Astrocyte (in vitro differentiated cells and primary cell): Measurements from ENCODE around the gene HOXD13. TPM values are rescaled to one million over a fixed set of nuclear protein-coding genes. Genes with fewer than 3 reads are reported as not detected.
A peak's percentile ranks its signal among the peaks of the same experiment; 100 is the strongest.

ENCODE experiments used
- DNase-seq: peaks from one replicate; pipeline ENCODE4 v3.0.0-alpha.2; 2010; ENCODE audit warnings: low read depth
- FAIRE-seq: peaks from 2 replicates; lab custom pipeline; 2011; peaks lifted over from hg19 to GRCh38; lab: Jason Lieb, UNC
- H2AFZ ChIP-seq: 2 replicates; pipeline ENCODE4 v1.6.0; 2012; ENCODE audit warnings: low read depth, low read length, inconsistent platforms
- H3K27ac ChIP-seq: 2 replicates; pipeline ENCODE4 v1.5.1; 2011; ENCODE audit warnings: low read depth, low read length, inconsistent platforms
- H3K27me3 ChIP-seq: 2 replicates; pipeline ENCODE4 v1.6.0; 2011; ENCODE audit warnings: low read length, inconsistent platforms; ENCODE audit not compliant: insufficient read depth
- H3K36me3 ChIP-seq: 2 replicates; pipeline ENCODE4 v1.5.1; 2011; ENCODE audit warnings: low read length, inconsistent platforms; ENCODE audit not compliant: insufficient read depth
- H3K4me1 ChIP-seq: 2 replicates; pipeline ENCODE4 v1.5.1; 2011; ENCODE audit warnings: low read length, inconsistent platforms; ENCODE audit not compliant: insufficient read depth
- H3K4me2 ChIP-seq: 2 replicates; pipeline ENCODE4 v1.6.0; 2012; ENCODE audit warnings: low read length, inconsistent platforms
- H3K4me3 ChIP-seq: 2 replicates; pipeline ENCODE4 v1.5.1; 2011; ENCODE audit warnings: low read depth, mild to moderate bottlenecking, low read length, inconsistent platforms; ENCODE audit not compliant: insufficient read depth
- H3K79me2 ChIP-seq: 2 replicates; pipeline ENCODE4 v1.6.0; 2012; ENCODE audit warnings: mild to moderate bottlenecking, low read length, inconsistent platforms; ENCODE audit not compliant: insufficient read depth
- H3K9ac ChIP-seq: 2 replicates; pipeline ENCODE4 v1.6.0; 2012; ENCODE audit warnings: mild to moderate bottlenecking, low read length, inconsistent platforms
- H3K9me3 ChIP-seq: 2 replicates; pipeline ENCODE4 v1.5.1; 2012; ENCODE audit warnings: low read depth, mild to moderate bottlenecking, low read length, inconsistent platforms; ENCODE audit not compliant: insufficient read depth
- H4K20me1 ChIP-seq: 2 replicates; pipeline ENCODE4 v1.6.0; 2012; ENCODE audit warnings: low read length, inconsistent platforms; ENCODE audit not compliant: insufficient read depth
- H3K27ac Mint-ChIP-seq: one replicate; pipeline ENCODE4 v1.8.0; 2021; ENCODE audit warnings: mild to moderate bottlenecking, mixed read lengths; ENCODE audit not compliant: unreplicated experiment
- H3K27me3 Mint-ChIP-seq: one replicate; pipeline ENCODE4 v1.8.0; 2021; ENCODE audit warnings: low read depth, mixed read lengths; ENCODE audit not compliant: unreplicated experiment
- H3K36me3 Mint-ChIP-seq: one replicate; pipeline ENCODE4 v1.8.0; 2021; ENCODE audit warnings: low read depth, mixed read lengths; ENCODE audit not compliant: unreplicated experiment
- H3K4me1 Mint-ChIP-seq: one replicate; pipeline ENCODE4 v1.8.0; 2021; ENCODE audit warnings: low read depth, mixed read lengths; ENCODE audit not compliant: unreplicated experiment
- H3K4me3 Mint-ChIP-seq: one replicate; pipeline ENCODE4 v1.8.0; 2021; ENCODE audit warnings: mild to moderate bottlenecking, moderate library complexity, mixed read lengths; ENCODE audit not compliant: unreplicated experiment
- H3K9me3 Mint-ChIP-seq: one replicate; pipeline ENCODE4 v1.8.0; 2021; ENCODE audit warnings: mild to moderate bottlenecking, mixed read lengths; ENCODE audit not compliant: unreplicated experiment
- CTCF ChIP-seq: IDR thresholded peaks from 2 replicates; pipeline ENCODE4 v1.5.1; 2011; ENCODE audit warnings: low read depth, mild to moderate bottlenecking, inconsistent platforms, low read length, moderate library complexity; ENCODE audit not compliant: insufficient read depth
- EZH2 ChIP-seq: IDR thresholded peaks from 2 replicates; pipeline ENCODE4 v1.6.1; 2012; ENCODE audit warnings: mild to moderate bottlenecking, low read length, inconsistent platforms; ENCODE audit not compliant: insufficient read depth
- total RNA-seq: library from RNA; stranded (reverse); gene quantifications from 2 replicates; pipeline ENCODE4 v1.2.1, GENCODE V29; 2021

HOXD13 gene
- total RNA-seq, 1 donor from 2014 or later = not detected

GRCh38 chr2:176081376-176081836 lies 11.1 kb upstream of the HOXD13 start:
- Histone ChIP-seq H3K4me2 (no peak overlapping the region), H3K27me3 (peaks cover 88% of the 10 kb centered on the region), H3K9me3 (peaks cover 3% of the 10 kb centered on the region), H3K4me3 (no peak overlapping the region), H3K9ac (no peak overlapping the region), H3K4me1 (peaks cover 3% of the 10 kb centered on the region), H3K36me3 (no peaks in the 10 kb centered on the region), H3K79me2 (no peaks in the 10 kb centered on the region), H3K27ac (no peak overlapping the region), H4K20me1 (peaks cover 20% of the 10 kb centered on the region), H2AFZ (no peak overlapping the region)
- peaks cover 34% of the 10 kb centered on the region for H3K9me3 Mint-ChIP-seq
- peak overlapping the region; percentile 81 for H3K27ac Mint-ChIP-seq
- peaks cover 4% of the 10 kb centered on the region for H3K36me3 Mint-ChIP-seq
- TF ChIP-seq EZH2 (no peak), CTCF (no peak)
- H3K4me1 Mint-ChIP-seq = peaks cover 5% of the 10 kb centered on the region
- no peak for DNase-seq
- H3K27me3 Mint-ChIP-seq = peaks cover 79% of the 10 kb centered on the region
- no peak overlapping the region for H3K4me3 Mint-ChIP-seq
- no peak for FAIRE-seq

- peak overlapping the region; percentile 81 for H3K27ac Mint-ChIP-seq
- Histone ChIP-seq H3K27me3 (peaks cover 88% of the 10 kb centered on the region), H3K4me2 (no peak overlapping the region), H3K27ac (no peak overlapping the region), H3K4me3 (no peak overlapping the region), H3K36me3 (no peaks in the 10 kb centered on the region), H3K9me3 (peaks cover 3% of the 10 kb centered on the region), H4K20me1 (peaks cover 20% of the 10 kb centered on the region), H3K4me1 (peaks cover 3% of the 10 kb centered on the region), H3K79me2 (no peaks in the 10 kb centered on the region), H2AFZ (no peak overlapping the region), H3K9ac (no peak overlapping the region)
- H3K27me3 Mint-ChIP-seq = peaks cover 79% of the 10 kb centered on the region
- peaks cover 36% of the 10 kb centered on the region for H3K9me3 Mint-ChIP-seq
- peaks cover 5% of the 10 kb centered on the region for H3K4me1 Mint-ChIP-seq
- no peak overlapping the region for H3K4me3 Mint-ChIP-seq
- FAIRE-seq (no peak), DNase-seq (no peak)
- TF ChIP-seq CTCF (no peak), EZH2 (peak; percentile 97)
- H3K36me3 Mint-ChIP-seq = peaks cover 5% of the 10 kb centered on the region
These were observed 10.5 kb upstream of the HOXD13 start for GRCh38 chr2:176081837-176082524.

GRCh38 chr2:176082525-176082823 lies 10.0 kb upstream of the HOXD13 start:
- Histone ChIP-seq H3K4me2 (no peak overlapping the region), H3K27ac (no peak overlapping the region), H3K9me3 (peaks cover 3% of the 10 kb centered on the region), H3K4me1 (peaks cover 3% of the 10 kb centered on the region), H3K27me3 (peaks cover 90% of the 10 kb centered on the region), H3K4me3 (no peak overlapping the region), H3K36me3 (no peaks in the 10 kb centered on the region), H2AFZ (no peak overlapping the region), H3K9ac (no peak overlapping the region), H4K20me1 (peaks cover 20% of the 10 kb centered on the region), H3K79me2 (no peaks in the 10 kb centered on the region)
- Mint-ChIP-seq H3K27ac (no peak overlapping the region), H3K36me3 (peaks cover 6% of the 10 kb centered on the region), H3K4me1 (peaks cover 5% of the 10 kb centered on the region), H3K9me3 (peaks cover 37% of the 10 kb centered on the region), H3K4me3 (no peak overlapping the region), H3K27me3 (peaks cover 79% of the 10 kb centered on the region)
- DNase-seq (no peak), FAIRE-seq (no peak)
- TF ChIP-seq EZH2 (no peak), CTCF (no peak)
